IMR-90 (cell line): Measurements from ENCODE around the gene PIPOX.

Experiments used
- CEBPB ChIP-seq: IDR thresholded peaks from 2 replicates; pipeline ENCODE4 v1.6.1; 2012; ENCODE audit warnings: low read depth, low read length, improper control_type of control experiment
- MAZ ChIP-seq: IDR thresholded peaks from 2 replicates; pipeline ENCODE4 v1.6.1; 2012; ENCODE audit warnings: low read depth, mild to moderate bottlenecking, low read length, improper control_type of control experiment, moderate library complexity, borderline replicate concordance
- MXI1 ChIP-seq: IDR thresholded peaks from 2 replicates; pipeline ENCODE4 v1.6.1; 2012; ENCODE audit warnings: low read depth, mild to moderate bottlenecking, low read length, moderate library complexity, borderline replicate concordance
- NFE2L2 ChIP-seq: fragments of 150-350 bp; IDR thresholded peaks from 2 replicates; pipeline ENCODE4 v1.6.1; 2016; ENCODE audit warnings: low read depth, mild to moderate bottlenecking, low read length
- RFX5 ChIP-seq: IDR thresholded peaks from 2 replicates; pipeline ENCODE4 v1.8.0; 2012; ENCODE audit warnings: low read depth, mild to moderate bottlenecking, low read length, moderate library complexity
- SMC3 ChIP-seq: fragments of 150-350 bp; IDR thresholded peaks from 2 replicates; pipeline ENCODE4 v1.6.1; 2016; ENCODE audit warnings: low read depth, mild to moderate bottlenecking, antibody characterized with exemption, low read length, moderate library complexity
- USF2 ChIP-seq: fragments of 150-350 bp; IDR thresholded peaks from 2 replicates; pipeline ENCODE4 v1.6.1; 2017; ENCODE audit warnings: mild to moderate bottlenecking, antibody characterized with exemption, low read length, low read depth
- TF ChIP-seq, protein P1 (sequence below): fragments of 150-350 bp; IDR thresholded peaks from 2 replicates; pipeline ENCODE4 v1.6.1; 2016; ENCODE audit warnings: low read depth, mild to moderate bottlenecking, low read length, moderate library complexity, borderline replicate concordance
- TF ChIP-seq, protein P2 (sequence below): conservative IDR thresholded peaks from 2 replicates; pipeline ENCODE4 v1.5.1; 2012; ENCODE audit warnings: mild to moderate bottlenecking, low read depth, low read length, improper control_type of control experiment

GRCh38 chr17:29077320-29077719 is 34.4 kb downstream of the PIPOX start:
- TF ChIP-seq, protein P1, sequence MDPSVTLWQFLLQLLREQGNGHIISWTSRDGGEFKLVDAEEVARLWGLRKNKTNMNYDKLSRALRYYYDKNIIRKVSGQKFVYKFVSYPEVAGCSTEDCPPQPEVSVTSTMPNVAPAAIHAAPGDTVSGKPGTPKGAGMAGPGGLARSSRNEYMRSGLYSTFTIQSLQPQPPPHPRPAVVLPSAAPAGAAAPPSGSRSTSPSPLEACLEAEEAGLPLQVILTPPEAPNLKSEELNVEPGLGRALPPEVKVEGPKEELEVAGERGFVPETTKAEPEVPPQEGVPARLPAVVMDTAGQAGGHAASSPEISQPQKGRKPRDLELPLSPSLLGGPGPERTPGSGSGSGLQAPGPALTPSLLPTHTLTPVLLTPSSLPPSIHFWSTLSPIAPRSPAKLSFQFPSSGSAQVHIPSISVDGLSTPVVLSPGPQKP = no peak
- TF ChIP-seq, protein P2, sequence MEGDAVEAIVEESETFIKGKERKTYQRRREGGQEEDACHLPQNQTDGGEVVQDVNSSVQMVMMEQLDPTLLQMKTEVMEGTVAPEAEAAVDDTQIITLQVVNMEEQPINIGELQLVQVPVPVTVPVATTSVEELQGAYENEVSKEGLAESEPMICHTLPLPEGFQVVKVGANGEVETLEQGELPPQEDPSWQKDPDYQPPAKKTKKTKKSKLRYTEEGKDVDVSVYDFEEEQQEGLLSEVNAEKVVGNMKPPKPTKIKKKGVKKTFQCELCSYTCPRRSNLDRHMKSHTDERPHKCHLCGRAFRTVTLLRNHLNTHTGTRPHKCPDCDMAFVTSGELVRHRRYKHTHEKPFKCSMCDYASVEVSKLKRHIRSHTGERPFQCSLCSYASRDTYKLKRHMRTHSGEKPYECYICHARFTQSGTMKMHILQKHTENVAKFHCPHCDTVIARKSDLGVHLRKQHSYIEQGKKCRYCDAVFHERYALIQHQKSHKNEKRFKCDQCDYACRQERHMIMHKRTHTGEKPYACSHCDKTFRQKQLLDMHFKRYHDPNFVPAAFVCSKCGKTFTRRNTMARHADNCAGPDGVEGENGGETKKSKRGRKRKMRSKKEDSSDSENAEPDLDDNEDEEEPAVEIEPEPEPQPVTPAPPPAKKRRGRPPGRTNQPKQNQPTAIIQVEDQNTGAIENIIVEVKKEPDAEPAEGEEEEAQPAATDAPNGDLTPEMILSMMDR = no peak
- no peak for TF ChIP-seq MXI1
- no peak for TF ChIP-seq SMC3
- no peak for TF ChIP-seq MAZ
- TF ChIP-seq USF2 = no peak
- TF ChIP-seq NFE2L2 = no peak
- TF ChIP-seq RFX5 = no peak
- no peak for TF ChIP-seq CEBPB
